GM12878 (cell line): ENCODE data around the gene MITD1. TPM values are rescaled to one million over a fixed set of nuclear protein-coding genes. Genes with fewer than 3 reads are reported as not detected.

ENCODE experiments used
- ATAC-seq: fragments of 200-7000 bp; cut with Tn5 transposase; 3 replicates; pipeline ENCODE4 v1.9.1; 2020; ENCODE audit warnings: mild to moderate bottlenecking, moderate library complexity
- BruUV-seq: library from RNA; stranded (reverse); fragments of 400-500 nt; replicated peaks from 2 replicates; lab custom pipeline; 2021; lab: Mats Ljungman, UMichigan
- CTCF ChIA-PET: fragments of 300-600 bp; sonication (Branson Sonifier 250); formaldehyde crosslinking; extraction: SDS; loops from one replicate; lab custom pipeline; 2021; ENCODE audit warnings: inconsistent platforms; lab: Yijun Ruan, JAX
- POLR2A ChIA-PET: fragments of 350-600 bp; formaldehyde crosslinking; extraction: SDS; loops from one replicate; lab custom pipeline; 2021; ENCODE audit warnings: inconsistent platforms; lab: Charles Lee
- RAD21 ChIA-PET: fragments of 300-600 bp; sonication (Branson Sonifier 250); formaldehyde crosslinking; loops from one replicate; lab custom pipeline; 2023; ENCODE audit warnings: antibody characterized with exemption; ENCODE audit not compliant: unreplicated experiment; lab: Charles Lee
- SMC1A ChIA-PET: fragments of 300-600 bp; sonication (Branson Sonifier 250); formaldehyde crosslinking; loops from one replicate; lab custom pipeline; 2023; ENCODE audit not compliant: unreplicated experiment, uncharacterized antibody; lab: Charles Lee
- DNase-seq: peaks from one replicate; pipeline ENCODE4 v3.0.0-alpha.2; 2011; ENCODE audit warnings: low read depth, low spot score
- FAIRE-seq: peaks from 3 replicates; lab custom pipeline; 2011; peaks lifted over from hg19 to GRCh38; lab: Jason Lieb, UNC
- H2AFZ ChIP-seq: 2 replicates; pipeline ENCODE4 v1.6.0; 2011; ENCODE audit warnings: low read depth, low read length, control low read depth; ENCODE audit not compliant: control insufficient read depth
- H3K27ac ChIP-seq: 2 replicates; pipeline ENCODE4 v1.5.1; 2011; ENCODE audit warnings: control low read depth; ENCODE audit not compliant: control insufficient read depth, insufficient read depth
- H3K27me3 ChIP-seq, 2 experiments: replicated peaks in 1 of 2; 2 replicates each; pipeline versions ENCODE4 v1.6.0 to v1.6.1; 2011; ENCODE audit warnings: low read length in 1 of 2; ENCODE audit not compliant: control insufficient read depth in 2 of 2, insufficient read depth in 2 of 2
- H3K36me3 ChIP-seq, 2 experiments: 2 replicates each; pipeline ENCODE4 v1.5.1; 2011; ENCODE audit warnings: low read length in 1 of 2; ENCODE audit not compliant: control insufficient read depth in 2 of 2, insufficient read depth in 2 of 2
- H3K4me1 ChIP-seq: 2 replicates; pipeline ENCODE4 v1.6.1; 2011; ENCODE audit warnings: mild to moderate bottlenecking, low read length, moderate library complexity, mixed read lengths; ENCODE audit not compliant: control insufficient read depth, insufficient read depth
- H3K4me2 ChIP-seq: 2 replicates; pipeline ENCODE4 v1.6.0; 2011; ENCODE audit warnings: control low read depth; ENCODE audit not compliant: control insufficient read depth, insufficient read depth
- H3K4me3 ChIP-seq: fragments of 200-600 bp; sonication (generic); 2 replicates; pipeline ENCODE4 v1.5.1; 2016
- H3K79me2 ChIP-seq: 2 replicates; pipeline ENCODE4 v1.6.0; 2011; ENCODE audit warnings: low read length; ENCODE audit not compliant: control insufficient read depth, insufficient read depth
- H3K9ac ChIP-seq: 2 replicates; pipeline ENCODE4 v1.8.0; 2011; ENCODE audit warnings: low read length, control low read depth, mixed read lengths; ENCODE audit not compliant: control insufficient read depth, insufficient read depth
- H3K9me3 ChIP-seq: replicated peaks from 3 replicates; pipeline ENCODE4 v1.5.1; 2011; ENCODE audit warnings: mild to moderate bottlenecking, low read length; ENCODE audit not compliant: control insufficient read depth, insufficient read depth
- H4K20me1 ChIP-seq: 2 replicates; pipeline ENCODE4 v1.6.0; 2011; ENCODE audit not compliant: control insufficient read depth, insufficient read depth
- ATF2 ChIP-seq: IDR thresholded peaks from 2 replicates; pipeline ENCODE4 v1.6.1; 2012; ENCODE audit warnings: low read length, inconsistent platforms
- CBX3 ChIP-seq: fragments of 200-600 bp; sonication (generic); IDR thresholded peaks from 2 replicates; pipeline ENCODE4 v1.6.1; 2016; ENCODE audit warnings: low read depth, borderline replicate concordance
- ETV6 ChIP-seq, 2 experiments: fragments of 450-650 bp in 1 of 2; IDR thresholded peaks in 1 of 2; conservative IDR thresholded peaks in 1 of 2; 2 replicates each; pipeline ENCODE4 v1.6.1; 2014; ENCODE audit warnings: antibody characterized with exemption in 1 of 2, borderline replicate concordance in 1 of 2, low read depth in 1 of 2, mild to moderate bottlenecking in 1 of 2, moderate library complexity in 1 of 2
- FOXK2 ChIP-seq: fragments of 450-650 bp; IDR thresholded peaks from 2 replicates; pipeline ENCODE4 v1.6.1; 2017; ENCODE audit warnings: mild to moderate bottlenecking, moderate library complexity
- FOXM1 ChIP-seq: IDR thresholded peaks from 2 replicates; pipeline ENCODE4 v1.6.1; 2012; ENCODE audit warnings: low read depth, mild to moderate bottlenecking, inconsistent platforms, low read length, moderate library complexity
- MEF2A ChIP-seq: IDR thresholded peaks from 2 replicates; pipeline ENCODE4 v1.6.1; 2011; ENCODE audit warnings: low read depth, mild to moderate bottlenecking, low read length, moderate library complexity; ENCODE audit not compliant: insufficient read depth
- PML ChIP-seq: IDR thresholded peaks from 2 replicates; pipeline ENCODE4 v1.6.1; 2012; ENCODE audit warnings: low read length, inconsistent platforms
- POLR2AphosphoS5 ChIP-seq: IDR thresholded peaks from 2 replicates; pipeline ENCODE4 v1.6.1; 2011; ENCODE audit warnings: mild to moderate bottlenecking, low read length, inconsistent platforms
- SREBF2 ChIP-seq: IDR thresholded peaks from 2 replicates; pipeline ENCODE4 v1.6.1; 2012; ENCODE audit warnings: mild to moderate bottlenecking, low read length
- TARDBP ChIP-seq: IDR thresholded peaks from 2 replicates; pipeline ENCODE4 v1.6.1; 2016; ENCODE audit warnings: borderline replicate concordance
- TCF3 ChIP-seq: IDR thresholded peaks from 2 replicates; pipeline ENCODE4 v1.6.1; 2012; ENCODE audit warnings: low read depth, mild to moderate bottlenecking, low read length, borderline replicate concordance; ENCODE audit not compliant: insufficient read depth
- YBX1 ChIP-seq: fragments of 450-650 bp; IDR thresholded peaks from 2 replicates; pipeline ENCODE4 v1.6.1; 2016; ENCODE audit warnings: antibody characterized with exemption
- WGBS: methylation state at CpG from one replicate; pipeline ENCODE4 v1.1.6; 2016; ENCODE audit warnings: low lambda C conversion rate; ENCODE audit not compliant: insufficient replicate concordance, insufficient coverage; ENCODE audit errors: missing lambda C conversion rate; 5-methylcytosine and 5-hydroxymethylcytosine counted together
- in situ Hi-C: fragments of 300-500 bp; cut with MboI; formaldehyde crosslinking; loops from 9 replicates; pipeline ENCODE4 v1.14.3; 2018; ENCODE audit warnings: mixed read lengths
- intact Hi-C: fragments of 100-400 bp; cut with micrococcal nuclease; formaldehyde crosslinking; loops from one replicate; pipeline ENCODE4 v1.14.2; 2022; ENCODE audit not compliant: unreplicated experiment
- polyA plus RNA-seq, 11 experiments: library from polyadenylated mRNA; depleted of rRNA in 4 of 11; unstranded in 6 of 11; stranded (reverse) in 5 of 11; fragments of >200 nt; fragmentation: Nextera tagmentation in 4 of 11; fragmentation: Illumina TruSeq in 1 of 11; extraction: Ambion mirVana in 4 of 11; extraction: Trizol in 1 of 11; gene quantifications; 1 replicate in 1 of 11; 2 replicates in 10 of 11; pipeline versions ENCODE4 v1.2.1 to v1.2.3, GENCODE V29; 2011 to 2016; ENCODE audit warnings: inconsistent platforms in 2 of 11, missing spikeins in 2 of 11, low read depth in 1 of 11
- total RNA-seq, 4 experiments: library from RNA; depleted of rRNA in 3 of 4; stranded (reverse); fragments of >200 nt in 3 of 4; fragmentation: Illumina TruSeq in 1 of 4; extraction: Trizol in 1 of 4; gene quantifications; 2 replicates each; pipeline versions ENCODE4 v1.2.1 to v1.2.3, GENCODE V29; 2013 to 2021
- TF ChIP-seq, protein P1 (sequence below): IDR thresholded peaks from 2 replicates; pipeline ENCODE4 v1.6.1; 2012; ENCODE audit warnings: improper control_type of control experiment, low read depth, low read length; ENCODE audit not compliant: insufficient replicate concordance
- TF ChIP-seq, protein P2 (sequence below): IDR thresholded peaks from 2 replicates; pipeline ENCODE4 v1.6.1; 2011; ENCODE audit warnings: borderline replicate concordance, low read depth, mild to moderate bottlenecking, moderate library complexity, mixed read lengths, low read length; ENCODE audit not compliant: insufficient read depth; ENCODE audit errors: extremely low read length

Gene MITD1
- total and polyA plus RNA-seq, 10 of the 15 experiments (the other 5 are each of a cell fraction or from before 2014, with no cell fraction given), result 33.0 to 116 (median 63.5) TPM

DNA sequence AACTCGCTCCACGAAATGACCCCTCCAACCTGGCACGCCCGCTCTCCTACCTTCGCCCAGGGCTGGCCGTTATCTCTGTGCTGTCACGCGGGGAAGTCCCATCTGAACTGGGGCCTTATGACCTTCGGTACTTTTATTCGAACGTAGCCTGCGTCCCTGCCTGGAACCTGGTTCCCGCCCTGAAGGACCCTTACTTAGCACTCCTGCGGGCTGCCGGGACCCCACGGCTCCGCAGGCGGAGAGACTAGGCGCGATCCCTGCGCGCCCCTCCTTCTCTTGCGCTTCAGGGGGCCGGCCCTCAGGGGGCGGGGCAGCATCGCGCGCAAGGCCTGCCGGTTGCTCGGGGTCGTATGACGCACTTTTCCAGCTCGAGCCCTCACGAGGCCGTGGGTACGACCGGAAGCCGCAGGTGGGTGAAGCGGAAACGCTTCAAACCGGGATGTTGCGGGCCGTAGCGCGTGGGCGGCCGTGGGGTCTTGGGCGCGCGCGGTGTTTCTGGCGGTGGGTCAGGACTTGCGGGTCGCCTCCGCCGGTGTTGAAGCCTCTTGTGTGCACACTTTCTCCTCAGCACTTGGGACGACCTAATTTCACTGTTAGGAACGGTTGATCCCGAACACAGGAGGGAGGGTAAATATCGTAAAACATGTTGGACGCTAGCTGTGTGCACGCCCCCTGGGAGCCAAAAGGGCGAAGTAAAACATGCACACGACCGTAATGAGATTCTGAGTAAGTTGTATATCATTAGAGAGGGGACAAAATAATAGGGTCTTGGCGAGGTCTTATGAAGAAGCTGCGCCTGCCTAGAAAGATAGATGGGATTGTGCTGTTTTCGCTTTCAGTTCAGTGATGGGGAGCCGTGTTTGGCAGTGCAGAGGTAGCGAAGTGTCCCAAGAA, 26.0 kb downstream of the MITD1 start, which contains the start of the genes LIPT1 and TSGA10:
Gene LIPT1, plus strand, starts transcription at position 325 of the 894 bp plus-strand sequence. CDS start 6,991 bp downstream, outside the sequence.
Gene TSGA10, minus strand, starts transcription at position 300 of the 894 bp plus-strand sequence. CDS start 45,503 bp downstream, outside the sequence.
- SMC1A ChIA-PET, result interaction anchor here (0.6 to 2.3 kb wide), 7 partner anchors 14 to 824 kb away, joined by 3 to 11 read pairs (median 3); partner anchors contain the start of gene C2orf15
- Histone ChIP-seq H3K27ac (peak within 1 kb of the TSS; percentile 76), H3K4me1 (no peaks in the 10 kb centered on the region), H3K9me3 (no peaks in the 10 kb centered on the region), H3K36me3 (peaks cover 0 to 4% of the 10 kb centered on the region in 2 experiments; a peak in 1 of 4 replicates), H3K9ac (peak within 1 kb of the TSS; percentile 84), H3K27me3 (no peaks in the 10 kb centered on the region), H3K79me2 (peaks cover 11% of the 10 kb centered on the region), H3K4me2 (peak within 1 kb of the TSS; percentile 90), H3K4me3 (peak within 1 kb of the TSS; percentile 78), H2AFZ (peak within 1 kb of the TSS; percentile 95), H4K20me1 (no peaks in the 10 kb centered on the region)
- intact Hi-C loops, result loop anchor here (1.0 to 10.0 kb wide), 2 partner anchors 181 to 510 kb away; partner anchors contain the start of gene TXNDC9
- DNase-seq (peak; percentile 69), FAIRE-seq (peak; percentile 82), ATAC-seq (peak; percentile 94)
- RAD21 ChIA-PET, result interaction anchor here (1.4 to 2.6 kb wide), 3 partner anchors 14 to 505 kb away, joined by 3 to 9 read pairs (median 8); no protein-coding TSS in a partner anchor
- in situ Hi-C loops, result no loop called here
- POLR2A ChIA-PET, result interaction anchor here (0.6 to 4.0 kb wide), 4 partner anchors 13 to 182 kb away, joined by 3 to 26 read pairs (median 6); partner anchors contain the start of genes C2orf15 and EIF5B
- under 1% methylated on average over 70 of the region's 70 CpGs for WGBS
- TSS peak; percentile 83 for BruUV-seq
- CTCF ChIA-PET, result interaction anchor here (0.6 to 4.4 kb wide), 5 partner anchors 13 to 499 kb away, joined by 3 to 24 read pairs (median 3); partner anchors contain the start of genes MITD1 and MRPL30
- TF ChIP-seq TARDBP (0 out of 2 replicates have a peak, but pooled peaks have one; percentile 44), TCF3 (peak; percentile 95), YBX1 (no peak), ATF2 (peak; percentile 73; the same call in 1 of the 2 replicates), FOXM1 (0 out of 2 replicates have a peak, but pooled peaks have one; percentile 39), FOXK2 (peak; percentile 66), SREBF2 (no peak), MEF2A (peak; percentile 68; the same call in 1 of the 2 replicates), PML (peak; percentile 94), ETV6 (conservative IDR thresholded peaks at IDR 0.05 in 1 of 2, IDR thresholded peaks at IDR 0.05 in 1 of 2; ENCODE audit: borderline replicate concordance in 1 of 2, low read depth in 1 of 2) (peak in 1 of 2 experiments; percentile 87; a peak in 2 of 4 replicates), CBX3 (no peak), POLR2AphosphoS5 (peak; percentile 83)
- TF ChIP-seq, protein P1, sequence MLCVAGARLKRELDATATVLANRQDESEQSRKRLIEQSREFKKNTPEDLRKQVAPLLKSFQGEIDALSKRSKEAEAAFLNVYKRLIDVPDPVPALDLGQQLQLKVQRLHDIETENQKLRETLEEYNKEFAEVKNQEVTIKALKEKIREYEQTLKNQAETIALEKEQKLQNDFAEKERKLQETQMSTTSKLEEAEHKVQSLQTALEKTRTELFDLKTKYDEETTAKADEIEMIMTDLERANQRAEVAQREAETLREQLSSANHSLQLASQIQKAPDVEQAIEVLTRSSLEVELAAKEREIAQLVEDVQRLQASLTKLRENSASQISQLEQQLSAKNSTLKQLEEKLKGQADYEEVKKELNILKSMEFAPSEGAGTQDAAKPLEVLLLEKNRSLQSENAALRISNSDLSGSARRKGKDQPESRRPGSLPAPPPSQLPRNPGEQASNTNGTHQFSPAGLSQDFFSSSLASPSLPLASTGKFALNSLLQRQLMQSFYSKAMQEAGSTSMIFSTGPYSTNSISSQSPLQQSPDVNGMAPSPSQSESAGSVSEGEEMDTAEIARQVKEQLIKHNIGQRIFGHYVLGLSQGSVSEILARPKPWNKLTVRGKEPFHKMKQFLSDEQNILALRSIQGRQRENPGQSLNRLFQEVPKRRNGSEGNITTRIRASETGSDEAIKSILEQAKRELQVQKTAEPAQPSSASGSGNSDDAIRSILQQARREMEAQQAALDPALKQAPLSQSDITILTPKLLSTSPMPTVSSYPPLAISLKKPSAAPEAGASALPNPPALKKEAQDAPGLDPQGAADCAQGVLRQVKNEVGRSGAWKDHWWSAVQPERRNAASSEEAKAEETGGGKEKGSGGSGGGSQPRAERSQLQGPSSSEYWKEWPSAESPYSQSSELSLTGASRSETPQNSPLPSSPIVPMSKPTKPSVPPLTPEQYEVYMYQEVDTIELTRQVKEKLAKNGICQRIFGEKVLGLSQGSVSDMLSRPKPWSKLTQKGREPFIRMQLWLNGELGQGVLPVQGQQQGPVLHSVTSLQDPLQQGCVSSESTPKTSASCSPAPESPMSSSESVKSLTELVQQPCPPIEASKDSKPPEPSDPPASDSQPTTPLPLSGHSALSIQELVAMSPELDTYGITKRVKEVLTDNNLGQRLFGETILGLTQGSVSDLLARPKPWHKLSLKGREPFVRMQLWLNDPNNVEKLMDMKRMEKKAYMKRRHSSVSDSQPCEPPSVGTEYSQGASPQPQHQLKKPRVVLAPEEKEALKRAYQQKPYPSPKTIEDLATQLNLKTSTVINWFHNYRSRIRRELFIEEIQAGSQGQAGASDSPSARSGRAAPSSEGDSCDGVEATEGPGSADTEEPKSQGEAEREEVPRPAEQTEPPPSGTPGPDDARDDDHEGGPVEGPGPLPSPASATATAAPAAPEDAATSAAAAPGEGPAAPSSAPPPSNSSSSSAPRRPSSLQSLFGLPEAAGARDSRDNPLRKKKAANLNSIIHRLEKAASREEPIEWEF, result no peak
- TF ChIP-seq, protein P2, sequence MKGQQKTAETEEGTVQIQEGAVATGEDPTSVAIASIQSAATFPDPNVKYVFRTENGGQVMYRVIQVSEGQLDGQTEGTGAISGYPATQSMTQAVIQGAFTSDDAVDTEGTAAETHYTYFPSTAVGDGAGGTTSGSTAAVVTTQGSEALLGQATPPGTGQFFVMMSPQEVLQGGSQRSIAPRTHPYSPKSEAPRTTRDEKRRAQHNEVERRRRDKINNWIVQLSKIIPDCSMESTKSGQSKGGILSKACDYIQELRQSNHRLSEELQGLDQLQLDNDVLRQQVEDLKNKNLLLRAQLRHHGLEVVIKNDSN, result peak; percentile 38
